Stimulated activated CD8-positive, alpha-beta memory T cell treated with anti-CD3 and anti-CD28 coated beads, Interleukin-15, amount 100 ng/mL, for 48 hours (primary cell): ENCODE results near the gene CBFA2T3.
"Not testable (repeated sequence)": the region's sequence is repeated elsewhere in the genome, so short reads cannot be mapped to it uniquely, and the experiment has no call there.

ENCODE experiments used
- DNase-seq, 2 donors: peaks; one replicate each; pipeline ENCODE4 v3.0.0-alpha.2; 2020; ENCODE audit warnings: low read depth in 2 of 2

CBFA2T3 gene

DNA sequence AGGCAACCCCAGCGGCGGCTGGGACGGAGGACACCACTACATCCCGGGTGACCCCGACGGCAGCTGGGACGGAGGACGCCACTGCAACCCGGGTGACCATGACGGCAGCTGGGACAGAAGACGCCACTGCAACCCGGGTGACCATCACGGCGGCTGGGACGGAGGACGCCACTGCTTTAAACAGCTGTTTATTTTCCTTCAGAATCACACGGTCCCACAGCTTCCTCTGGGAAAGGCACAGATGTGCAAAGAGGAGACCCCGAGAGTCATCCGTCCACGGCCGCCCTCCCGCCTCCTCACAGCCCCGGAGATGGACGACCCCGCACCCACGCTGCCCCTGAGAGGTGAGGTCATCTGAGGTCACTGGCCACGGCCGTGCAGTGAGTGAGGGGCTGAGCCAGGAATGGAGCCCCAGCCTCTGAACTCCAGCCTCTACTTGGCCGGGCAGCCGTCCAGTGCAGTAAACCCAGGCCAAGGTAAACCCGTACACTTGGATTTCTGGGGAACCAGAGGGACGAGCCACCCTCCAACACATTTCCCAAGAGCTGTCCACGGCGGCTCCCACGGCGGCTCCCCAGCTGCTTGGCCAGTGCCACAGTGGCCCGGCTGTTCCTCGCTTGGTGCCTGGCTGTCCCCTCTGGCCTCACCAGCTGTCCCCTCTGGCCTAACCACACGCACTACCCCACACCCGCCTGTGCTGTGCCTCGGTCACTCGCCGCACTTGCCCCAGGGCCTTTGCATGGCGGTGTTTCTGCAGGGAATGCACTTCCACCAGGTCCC lies 67.4 kb downstream of the CBFA2T3 start:
- no peak for DNase-seq

DNA sequence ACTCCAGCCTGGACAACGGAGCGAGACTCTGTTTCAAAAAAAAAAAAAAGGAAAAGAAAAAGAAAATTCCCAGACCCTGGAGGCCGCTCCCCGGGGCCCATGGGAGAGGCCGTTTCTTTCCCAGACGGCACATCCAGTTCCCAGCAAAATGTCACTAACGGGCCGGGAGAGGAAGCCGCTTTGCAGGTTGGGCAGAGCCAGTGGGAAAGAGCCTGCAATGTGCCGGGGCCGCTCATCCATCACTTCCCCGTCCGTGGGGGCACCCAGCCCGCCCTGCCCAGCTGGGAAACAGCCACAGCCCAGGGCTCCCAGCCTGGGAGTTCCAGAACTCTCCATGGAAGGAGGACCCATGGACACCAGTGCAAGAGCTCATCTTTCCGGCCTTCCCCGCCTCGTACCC lies 68.7 kb downstream of the CBFA2T3 start:
- no peak for DNase-seq

DNA sequence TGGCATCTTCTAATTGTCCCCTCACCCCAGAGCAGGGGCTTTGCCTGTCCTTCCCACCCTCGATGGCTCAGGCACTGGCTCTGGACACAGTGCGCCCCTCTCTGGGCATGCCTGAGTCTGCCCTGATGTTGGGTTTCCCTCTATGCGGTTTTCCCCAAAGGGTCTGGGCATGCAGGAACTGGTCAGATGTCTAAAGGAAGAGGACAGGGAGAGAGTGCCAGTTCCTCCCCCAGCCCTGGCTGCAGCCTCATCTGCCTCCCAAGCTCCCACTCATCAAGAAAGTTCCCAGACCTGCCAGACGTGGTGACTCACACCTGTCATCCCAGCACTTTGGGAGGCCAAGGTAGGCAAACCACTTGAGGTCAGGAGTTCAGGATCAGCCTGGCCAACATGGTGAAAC lies 69.2 kb downstream of the CBFA2T3 start:
- DNase-seq: no peak

DNA sequence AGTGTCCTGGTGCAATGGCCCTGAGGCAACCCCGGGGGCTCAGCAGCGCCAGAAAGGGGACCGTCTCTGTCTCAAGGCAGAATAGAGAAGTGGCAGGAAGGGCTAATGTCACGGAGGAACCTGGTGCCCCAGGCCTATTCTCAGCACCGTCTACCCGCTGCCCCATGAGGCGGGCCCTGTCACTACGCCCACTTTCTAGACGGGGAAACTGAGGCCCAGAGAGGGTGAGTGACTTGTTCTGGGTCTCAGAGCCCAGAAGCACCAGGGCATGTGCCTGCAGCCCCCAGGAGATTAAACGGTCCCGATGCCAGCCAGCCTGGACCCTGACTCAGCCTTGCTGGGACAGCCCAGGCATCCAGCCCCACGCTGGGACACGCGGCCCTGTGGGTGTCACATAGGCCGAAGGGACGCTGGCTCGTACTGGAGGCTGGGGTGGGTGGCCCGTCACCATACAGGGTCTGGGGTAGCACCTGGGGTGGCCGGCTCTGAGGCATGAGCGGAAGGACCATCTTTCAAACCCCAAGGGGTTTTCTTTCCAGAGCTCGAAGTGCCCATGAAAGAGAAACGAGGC lies 70.4 kb downstream of the CBFA2T3 start:
- no peak for DNase-seq

DNA sequence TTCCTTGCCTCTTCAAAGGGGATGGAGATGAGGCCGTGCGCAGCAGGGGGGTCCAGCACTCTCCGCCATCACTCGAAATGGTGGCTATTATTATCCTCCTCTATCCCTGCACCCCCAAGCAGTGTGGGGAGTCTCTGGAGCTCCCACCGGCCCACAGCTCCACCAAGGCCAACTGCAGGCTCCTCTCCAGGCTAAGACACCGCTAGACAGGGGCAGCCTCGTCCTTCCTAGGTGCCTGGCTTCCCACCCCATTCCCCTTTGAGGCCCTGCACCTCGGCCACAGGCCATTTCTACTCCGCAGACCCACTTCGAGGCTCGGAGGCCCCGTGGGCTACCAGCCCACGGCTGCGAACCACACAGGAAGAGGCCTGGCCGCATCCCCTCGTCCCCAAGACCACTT lies 71.0 kb downstream of the CBFA2T3 start:
- DNase-seq: no peak

DNA sequence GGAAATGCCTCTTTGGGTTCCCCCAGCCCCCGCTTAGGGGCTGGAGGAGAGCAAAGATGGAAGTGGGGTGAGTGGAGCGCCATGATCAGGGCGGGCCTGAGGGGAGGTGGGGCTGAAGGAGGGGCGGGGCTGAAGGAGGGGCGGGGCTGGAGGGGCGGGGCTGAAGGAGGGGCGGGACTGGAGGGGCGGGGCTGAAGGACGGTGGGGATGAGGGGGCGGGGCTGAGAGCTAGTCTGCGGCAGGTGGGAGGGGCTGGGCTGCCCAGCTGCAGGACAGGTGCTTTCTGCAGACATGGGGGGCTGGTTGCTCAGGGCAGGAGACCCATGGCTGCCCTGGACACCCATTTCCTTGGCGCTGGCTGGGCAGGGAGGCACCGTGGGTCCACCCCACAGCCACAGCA lies 71.4 kb downstream of the CBFA2T3 start:
- DNase-seq: no peak

DNA sequence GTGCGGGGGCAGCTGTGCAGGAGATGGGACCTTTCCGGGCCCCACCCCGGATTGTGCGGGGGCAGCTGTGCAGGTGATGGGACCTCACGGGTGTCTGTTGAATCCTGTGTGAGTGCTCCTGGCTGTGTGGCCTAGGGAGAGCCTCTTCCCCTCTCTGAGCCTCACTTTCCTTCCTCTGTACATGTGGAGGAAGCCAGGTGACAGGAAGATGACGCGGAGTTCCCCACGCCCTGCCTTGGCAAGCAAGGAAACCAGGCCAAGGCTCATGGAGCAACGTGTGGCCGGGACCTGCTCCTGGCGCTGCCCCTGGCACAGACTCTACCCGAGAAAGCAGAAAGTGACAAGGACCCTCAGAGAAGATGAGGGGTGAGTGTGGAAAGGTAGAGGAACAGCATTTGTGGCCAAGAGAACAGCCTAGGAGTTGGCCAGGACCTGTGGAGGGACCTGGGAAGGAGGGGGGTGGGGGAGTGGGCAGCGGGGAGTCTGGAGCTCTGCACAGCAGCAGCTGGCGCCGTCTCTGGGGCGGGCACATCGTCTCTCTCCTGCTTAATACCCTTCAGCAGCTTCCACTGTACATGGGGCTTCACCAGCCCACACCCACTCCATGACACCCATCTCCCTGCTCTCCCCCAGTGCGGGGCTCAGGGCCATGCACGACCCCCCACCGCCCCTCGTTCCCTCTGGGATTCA lies 72.2 kb downstream of the CBFA2T3 start:
- DNase-seq: no peak

DNA sequence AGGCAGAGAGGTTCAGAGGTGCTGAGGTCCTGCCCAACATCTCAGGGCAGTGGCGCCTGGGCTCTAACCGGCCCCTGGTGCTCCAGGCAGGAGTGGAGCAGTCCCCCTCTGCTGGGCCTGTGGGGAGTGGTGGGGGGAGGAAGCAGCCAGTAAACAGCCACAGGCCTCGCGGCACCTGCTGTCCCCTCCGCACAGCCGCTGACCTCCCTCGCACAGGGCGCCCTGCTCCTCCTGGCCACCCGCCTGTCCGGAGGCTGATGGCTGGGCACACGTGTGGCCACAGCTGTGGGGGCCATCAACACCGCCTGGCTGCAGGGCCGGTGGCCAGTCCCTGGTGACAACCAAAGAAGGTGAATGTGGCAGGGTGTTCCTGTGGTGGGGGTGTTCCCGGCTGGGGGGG lies 73.7 kb downstream of the CBFA2T3 start:
- DNase-seq: no peak

DNA sequence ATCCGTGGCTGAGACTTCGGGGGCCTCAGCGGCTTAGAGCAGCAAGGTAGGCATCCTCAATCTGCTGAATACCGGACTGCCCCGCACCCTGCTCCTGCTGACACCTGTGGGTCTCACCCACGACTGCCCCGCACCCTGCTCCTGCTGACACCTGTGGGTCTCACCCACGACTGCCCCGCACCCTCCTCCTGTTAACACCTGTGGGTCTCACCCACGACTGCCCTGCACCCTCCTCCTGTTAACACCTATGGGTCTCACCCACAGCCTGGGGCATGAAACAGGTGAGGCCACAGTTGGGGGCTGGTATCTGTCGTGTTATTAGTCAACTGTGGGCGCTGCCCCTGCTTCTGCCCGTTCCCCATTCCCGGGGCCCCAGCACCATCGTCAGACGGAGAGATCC lies 74.3 kb downstream of the CBFA2T3 start:
- DNase-seq: no peak

DNA sequence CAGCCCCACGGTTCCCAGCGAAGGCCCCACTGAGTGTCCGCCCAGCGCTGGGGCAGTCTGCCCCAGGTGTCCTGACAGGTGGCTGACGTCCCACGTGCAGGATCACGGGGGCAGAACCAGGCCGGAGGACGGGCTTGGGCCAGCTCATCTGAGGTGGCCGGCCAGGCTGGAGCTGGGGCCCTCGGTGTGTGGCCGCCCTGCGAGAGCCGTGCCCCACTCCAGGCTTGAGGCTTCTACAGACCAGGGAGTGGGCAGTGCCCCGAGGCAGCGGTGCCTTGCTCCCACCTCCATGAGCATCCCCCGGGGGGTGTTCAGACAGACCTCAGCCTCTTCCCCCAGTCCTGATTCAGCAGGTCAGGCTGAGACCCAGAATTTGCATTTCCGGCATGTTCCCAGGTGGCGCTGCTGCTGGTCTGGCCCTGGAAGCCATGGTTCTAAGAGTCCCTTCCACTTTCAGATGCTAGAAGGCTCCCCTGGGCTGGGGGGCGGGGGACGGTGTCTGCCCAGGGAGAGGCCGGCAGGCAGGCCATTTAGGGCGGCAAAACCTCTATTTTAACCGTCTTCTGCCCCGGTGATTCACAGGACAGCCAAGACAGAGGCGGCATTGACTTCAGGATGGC lies 75.2 kb downstream of the CBFA2T3 start:
- no peak for DNase-seq

DNA sequence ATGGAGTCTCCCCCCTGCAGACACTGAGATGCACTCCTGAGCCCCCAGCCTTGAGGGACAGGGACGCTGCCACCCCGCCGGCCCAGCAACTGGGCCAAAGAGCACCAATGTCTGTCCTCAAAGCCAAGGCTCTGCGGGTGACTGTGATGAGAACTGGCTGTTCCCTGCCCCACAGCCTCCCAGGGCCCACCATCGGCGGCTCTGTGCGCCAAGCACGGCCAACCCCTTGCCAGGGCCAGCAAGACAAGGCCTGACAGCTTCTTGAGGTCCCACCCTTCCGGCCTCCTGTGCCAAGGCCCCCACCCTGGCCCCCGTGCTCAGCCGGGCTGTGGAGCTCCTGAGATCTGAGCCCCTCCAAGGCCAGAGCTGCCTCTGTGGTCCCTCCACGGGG lies 76.3 kb downstream of the CBFA2T3 start:
- no peak for DNase-seq

DNA sequence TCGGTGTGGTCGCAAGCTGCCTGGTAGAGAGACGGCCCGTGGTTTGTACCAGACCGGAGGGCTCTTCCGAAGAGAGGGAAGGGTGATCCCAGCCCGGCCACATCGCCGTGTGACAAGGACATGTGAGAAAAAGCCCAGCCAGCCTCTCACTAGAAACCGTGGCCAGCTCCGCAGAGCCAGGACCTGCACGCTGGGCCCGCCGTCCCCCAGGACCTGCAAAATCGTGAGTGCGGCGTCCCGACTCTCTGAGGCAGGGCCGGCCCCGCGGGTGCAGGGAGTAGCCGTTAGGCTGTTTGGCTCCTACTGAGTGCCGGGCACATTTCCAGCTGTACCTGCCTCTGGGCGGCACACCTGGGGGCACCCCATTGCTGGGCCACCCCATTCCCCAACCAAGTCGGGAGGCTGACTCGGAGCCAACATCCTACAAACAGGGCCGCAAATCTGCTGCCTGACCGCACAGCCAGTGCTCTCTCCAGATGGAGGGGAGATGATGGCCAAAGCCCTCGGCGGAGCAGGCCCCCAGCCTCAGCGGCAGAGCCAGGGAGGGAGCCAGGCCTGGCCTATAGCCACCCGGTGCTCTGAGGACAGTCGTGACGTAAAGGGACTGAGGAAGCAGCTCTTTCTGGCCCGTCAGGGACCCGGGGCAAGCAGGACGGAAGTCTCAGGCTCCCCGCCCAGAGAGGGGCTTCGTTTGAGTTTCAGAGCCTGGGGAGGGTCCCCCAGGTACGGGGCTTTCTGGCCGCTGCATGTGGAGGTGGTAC lies 76.9 kb downstream of the CBFA2T3 start:
- DNase-seq: no peak

DNA sequence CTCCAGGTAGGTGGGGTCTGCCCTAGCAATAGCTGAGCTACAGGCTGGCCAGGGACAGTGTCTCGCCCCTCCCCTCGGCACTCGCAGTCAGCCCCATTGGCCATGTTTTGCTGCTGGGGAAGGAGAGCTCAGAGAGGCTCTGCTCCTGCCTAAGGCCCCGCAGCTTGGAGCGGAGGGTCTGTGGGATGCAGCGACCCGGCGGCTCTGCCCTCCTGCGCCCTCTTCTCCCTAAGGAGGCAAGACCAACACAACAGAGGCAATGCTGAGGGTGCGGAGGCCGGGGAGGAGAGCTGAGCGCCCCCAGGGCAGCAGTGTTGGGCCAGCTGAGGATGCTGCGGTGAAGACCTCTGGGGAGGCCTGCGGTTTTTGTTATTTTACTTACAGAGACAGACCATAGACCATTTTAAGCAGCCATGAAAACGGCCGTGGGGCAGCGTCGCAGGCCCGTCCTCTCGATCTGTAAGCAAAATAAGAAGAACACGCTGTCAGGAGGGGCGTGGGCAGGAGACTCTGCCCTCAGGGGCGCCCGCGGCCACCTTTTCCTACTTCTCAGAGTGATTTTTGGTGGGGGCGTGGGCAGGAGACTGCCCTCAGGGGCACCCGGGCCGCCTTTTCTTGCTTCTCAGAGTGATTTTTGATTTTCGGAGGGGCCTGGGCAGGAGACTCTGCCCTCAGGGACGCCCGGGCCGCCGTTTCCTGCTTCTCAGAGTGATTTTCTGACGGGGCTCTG lies 79.1 kb downstream of the CBFA2T3 start:
- DNase-seq: no peak

DNA sequence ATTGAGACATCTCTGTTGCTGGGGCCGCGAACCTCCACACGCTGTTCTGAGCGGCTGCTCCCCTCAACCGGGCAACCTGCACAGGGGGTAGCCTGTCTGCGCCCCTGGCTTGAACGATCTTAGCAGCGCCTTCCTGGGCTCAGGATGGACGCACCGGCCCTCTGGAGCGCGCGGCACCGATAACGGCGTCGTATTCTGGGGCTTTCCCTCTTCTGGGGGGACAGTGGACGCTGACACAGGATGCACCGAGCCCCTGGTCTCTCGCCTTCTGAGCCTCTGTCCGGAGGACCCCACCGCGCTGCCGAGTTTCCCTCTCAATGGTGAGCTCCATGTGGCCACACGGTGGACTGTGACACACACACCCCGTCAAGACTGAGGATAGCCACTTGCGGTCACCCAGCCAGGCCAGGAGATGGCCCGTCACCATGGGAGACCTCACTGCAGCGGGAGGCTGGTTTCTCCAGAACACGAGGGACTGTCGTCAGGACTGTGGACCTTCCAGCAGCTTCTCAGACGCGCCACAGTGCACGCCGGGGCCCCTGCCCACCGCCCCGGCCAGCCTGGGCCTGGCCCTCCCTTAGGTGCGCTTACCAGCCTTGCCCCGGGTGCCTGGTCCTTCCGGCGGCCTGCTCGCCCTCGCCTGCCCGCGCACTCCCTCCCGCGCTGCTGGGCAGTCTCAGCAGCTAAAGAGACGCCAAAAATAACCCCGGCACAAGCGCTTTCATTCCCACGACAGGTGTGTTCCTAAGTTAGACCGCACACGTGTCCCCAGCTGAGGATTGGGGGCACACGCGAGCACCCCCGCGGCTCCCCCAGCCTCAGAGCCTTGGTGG lies 80.6 kb downstream of the CBFA2T3 start:
- DNase-seq: no peak

DNA sequence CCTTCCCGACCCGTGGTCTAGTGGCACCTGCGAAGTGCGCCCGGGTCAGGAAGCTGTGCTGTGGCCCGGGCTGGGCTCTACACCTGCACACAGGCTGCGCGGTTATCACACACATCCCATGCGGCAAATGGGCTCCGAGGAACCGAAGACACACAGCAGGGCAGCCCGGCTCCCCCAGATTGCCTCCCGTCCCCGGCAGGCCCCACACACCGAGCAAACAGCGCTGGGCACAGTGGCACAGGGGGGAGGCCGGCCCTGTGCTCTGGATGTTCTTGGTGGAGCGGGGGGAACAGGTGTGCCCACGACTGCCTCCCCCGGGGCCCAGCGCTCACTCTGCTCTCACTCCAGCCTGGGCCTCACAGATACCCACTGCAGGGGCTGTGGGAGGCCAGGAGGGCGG lies 81.7 kb downstream of the CBFA2T3 start:
- DNase-seq: no peak

DNA sequence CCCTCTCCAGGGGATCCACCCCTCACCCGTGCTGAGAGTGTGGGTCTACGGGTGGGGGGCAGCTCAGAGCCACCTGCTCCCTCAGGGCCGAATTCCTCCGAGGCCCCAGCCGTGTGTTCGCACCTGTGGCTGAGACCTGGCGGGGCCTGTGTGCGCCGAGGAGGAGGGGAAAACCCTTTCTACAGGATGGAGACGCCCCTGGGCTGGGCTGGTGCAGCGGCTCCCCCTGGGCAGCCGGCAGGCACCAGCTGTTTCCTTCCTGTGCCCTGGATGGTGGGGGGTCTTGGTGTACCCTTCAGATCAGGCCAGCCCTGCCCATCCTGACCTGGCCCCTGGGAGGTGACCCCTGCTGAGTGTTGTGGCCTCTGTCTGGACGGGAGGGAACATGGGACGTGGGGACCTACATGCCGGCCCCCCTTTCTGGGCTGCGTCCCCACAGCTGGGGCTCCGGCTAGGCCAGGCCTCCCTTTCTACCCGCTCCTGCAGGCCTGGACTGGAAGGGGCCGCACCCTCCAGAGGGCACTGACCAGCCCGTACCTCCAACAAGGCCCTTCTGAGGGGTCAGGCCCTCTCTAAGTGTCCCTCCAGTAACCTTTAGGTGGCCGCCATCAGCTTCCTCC lies 82.2 kb downstream of the CBFA2T3 start:
- DNase-seq: no peak

DNA sequence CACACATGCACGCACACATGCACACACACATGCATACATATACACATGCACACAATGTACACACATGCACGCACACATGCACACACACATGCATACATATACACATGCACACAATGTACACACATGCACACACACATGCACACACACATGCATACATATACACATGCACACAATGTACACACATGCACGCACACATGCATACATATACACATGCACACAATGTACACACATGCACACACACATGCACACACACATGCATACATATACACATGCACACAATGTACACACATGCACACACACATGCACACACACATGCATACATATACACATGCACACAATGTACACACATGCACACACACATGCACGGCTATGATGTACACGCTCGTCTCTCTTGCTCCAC lies 82.7 kb downstream of the CBFA2T3 start:
- DNase-seq: not testable (repeated sequence)

DNA sequence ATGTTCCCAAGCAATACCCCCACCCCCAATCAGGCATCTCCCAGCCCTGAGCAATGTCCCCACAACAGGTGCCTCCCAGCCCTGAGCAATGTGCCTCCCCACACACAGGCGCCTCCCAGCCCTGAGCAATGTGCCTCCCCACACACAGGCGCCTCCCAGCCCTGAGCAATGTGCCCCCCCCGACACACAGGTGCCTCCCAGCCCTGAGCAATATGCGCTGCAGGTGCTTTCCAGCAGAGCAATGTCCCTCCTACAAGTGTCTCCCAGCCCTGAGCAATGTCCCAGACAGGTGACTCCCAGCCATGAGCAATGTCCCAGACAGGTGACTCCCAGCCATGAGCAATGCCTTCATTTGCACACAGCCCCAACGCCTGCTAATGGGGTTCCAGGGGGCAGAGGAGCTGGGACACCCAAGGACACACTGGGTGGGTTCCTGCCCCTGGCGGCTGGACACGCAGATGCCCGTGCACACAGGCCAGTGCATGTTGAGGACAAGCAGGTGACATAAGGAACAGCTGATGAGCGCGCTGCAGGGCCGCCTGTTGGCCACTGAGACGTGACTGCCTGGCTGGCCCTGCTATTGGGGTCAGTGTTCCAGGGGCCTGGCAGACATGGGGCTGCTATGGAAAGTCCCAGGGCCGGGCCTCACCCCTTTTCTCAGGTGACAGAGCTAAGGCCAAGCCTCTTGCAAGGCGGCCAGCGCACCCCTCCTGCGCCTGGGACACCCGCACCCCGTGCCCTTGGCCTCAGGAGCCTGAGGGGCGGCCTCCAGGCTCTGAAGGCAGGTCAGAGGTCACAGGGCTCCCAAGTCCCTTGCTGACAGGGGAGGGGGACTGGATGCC lies 83.7 kb downstream of the CBFA2T3 start:
- no peak for DNase-seq

DNA sequence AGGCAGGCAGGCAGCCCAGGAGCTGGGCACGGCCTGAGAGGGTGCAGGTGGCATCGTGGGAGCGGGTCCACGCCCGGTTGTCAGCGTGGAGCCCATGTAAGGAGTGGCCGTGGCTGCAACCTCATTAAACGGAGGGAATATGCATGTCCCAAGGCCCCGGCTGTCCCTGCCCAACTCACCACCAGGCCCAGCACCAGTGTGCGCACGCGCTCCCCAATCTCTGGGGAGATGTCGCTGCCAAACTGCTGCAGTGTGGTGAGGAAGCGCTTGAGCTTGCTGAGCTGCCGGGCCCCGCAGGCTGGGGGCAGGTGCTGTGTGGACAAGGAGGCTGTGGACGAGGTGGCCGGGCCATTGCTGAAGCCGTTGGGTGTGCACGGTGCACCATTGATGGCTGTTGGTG lies 84.9 kb downstream of the CBFA2T3 start:
- DNase-seq: no peak
